HG03045 (cell line): Measurements from ENCODE around the gene AVPR2.

ENCODE experiments used
- ATAC-seq: cut with Tn5 transposase; IDR thresholded peaks from one replicate; pipeline ENCODE4 v1.9.1; 2021; ENCODE audit warnings: mild to moderate bottlenecking, moderate library complexity; ENCODE audit not compliant: unreplicated experiment

The AVPR2 gene

DNA sequence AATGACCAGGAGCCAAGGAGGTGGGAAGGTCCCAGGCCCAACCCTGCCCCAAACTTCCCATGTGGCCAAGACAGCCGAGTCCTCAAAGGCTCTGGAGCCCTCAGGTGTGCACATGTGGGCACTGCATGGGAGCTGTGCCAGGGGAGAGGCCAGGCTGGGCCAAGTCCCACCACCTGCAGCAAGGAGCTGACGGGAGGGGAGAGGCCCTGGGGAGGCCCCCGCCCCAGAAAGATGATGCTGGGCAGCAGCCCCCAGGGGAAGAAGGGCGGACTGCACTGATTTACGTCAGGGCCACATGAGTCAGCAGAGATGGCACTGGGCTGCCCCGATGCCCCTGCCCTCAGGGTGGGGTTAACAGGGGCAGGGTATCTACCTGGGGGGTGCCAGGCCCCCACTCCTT, 19.9 kb upstream of the AVPR2 start:
- no peak for ATAC-seq

GRCh38 chrX:153885208-153885787, 19.2 kb upstream of the AVPR2 start:
- ATAC-seq = no peak

DNA sequence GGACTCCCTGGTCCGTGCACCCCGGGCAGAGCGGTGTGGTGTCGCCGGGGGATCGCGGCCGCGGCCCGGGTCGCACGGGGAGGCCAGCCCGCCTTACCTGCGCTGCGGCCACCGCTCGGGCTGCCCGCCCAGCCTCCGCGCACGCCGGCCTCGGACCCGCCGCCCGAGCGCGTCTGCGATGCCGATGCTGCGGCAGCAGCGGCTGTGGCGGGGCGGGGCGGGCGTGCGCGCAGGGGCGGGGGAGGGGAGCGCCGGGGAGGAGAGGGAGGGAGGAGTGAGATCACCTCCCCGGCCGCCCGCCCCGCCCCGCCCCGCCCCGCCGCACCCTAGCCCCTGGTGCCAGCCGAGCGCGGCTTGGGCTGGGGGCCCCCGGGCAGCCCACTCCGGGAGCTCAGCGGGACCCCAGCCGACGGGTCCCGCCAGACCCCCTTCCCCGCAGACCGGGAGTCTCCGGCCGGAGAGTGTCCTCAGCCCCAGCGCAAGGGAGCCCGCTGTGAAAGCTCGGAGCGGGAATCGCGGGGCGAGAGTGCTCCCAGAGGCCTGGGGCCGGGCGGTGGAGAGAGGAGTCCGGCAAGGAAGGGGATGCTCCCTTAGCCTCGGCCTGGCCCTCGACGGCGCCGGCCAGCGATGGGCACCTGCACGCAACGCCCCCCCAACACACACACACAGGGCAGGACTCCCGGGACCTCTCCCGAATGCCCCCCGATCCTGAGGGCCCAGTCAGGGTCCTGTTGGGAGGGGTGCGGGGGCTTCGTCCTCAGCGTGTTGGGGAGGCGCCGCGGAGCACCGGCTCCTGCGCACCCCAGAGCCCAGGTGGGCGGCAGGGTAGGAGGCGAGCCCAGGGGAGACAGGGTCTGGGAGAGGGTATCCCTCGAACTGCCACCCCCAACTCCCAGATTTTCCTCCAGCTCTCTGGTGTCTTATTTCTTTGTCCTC, 18.2 kb upstream of the AVPR2 start, which contains the start of gene L1CAM:
L1CAM (minus strand) TSS at position 206 of the 936 bp plus-strand sequence. CDS start 10,337 bp downstream, outside the sequence.
- ATAC-seq = no peak

GRCh38 chrX:153886915-153887314, 17.6 kb upstream of the AVPR2 start:
- ATAC-seq = no peak

DNA sequence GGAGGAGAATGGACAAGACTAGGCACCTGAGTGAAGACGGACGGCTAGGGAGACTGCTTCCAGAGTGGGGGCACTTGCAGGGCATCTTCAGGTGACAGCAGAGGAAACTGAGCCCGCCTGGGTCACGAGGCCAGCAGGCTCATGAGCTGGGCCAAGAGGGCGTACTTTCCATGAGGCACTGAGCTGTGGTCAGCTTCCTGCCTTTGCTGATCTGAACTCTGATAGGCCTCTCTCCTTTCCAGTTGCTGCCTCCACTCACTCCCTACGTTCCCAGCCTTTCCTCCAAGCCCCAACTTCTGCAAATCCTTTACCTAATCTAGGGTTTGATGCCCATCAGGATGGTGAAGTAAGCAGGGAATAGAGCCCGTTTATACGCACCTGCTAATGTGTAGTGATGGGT, 17.1 kb upstream of the AVPR2 start:
- no peak for ATAC-seq

DNA sequence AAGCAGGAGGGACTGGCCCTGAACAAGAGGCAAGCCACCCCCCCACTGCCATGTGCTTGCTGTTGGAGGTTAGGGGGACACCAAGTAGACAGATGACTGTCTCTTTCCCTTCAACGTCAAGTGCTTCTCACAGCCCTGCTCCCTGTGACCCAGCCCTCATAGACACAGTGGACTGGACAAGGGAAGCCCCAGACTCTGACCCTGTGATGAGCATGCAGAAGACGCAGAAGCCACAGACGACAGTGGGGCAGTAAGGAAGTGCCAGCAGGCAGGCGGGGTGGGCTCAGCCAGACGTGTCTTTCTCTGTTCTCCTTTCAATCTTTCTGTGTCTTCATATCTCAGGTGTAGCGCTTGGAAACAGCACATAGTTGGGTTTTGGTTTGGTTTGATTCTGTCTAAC, 16.1 kb upstream of the AVPR2 start:
- ATAC-seq = no peak

DNA sequence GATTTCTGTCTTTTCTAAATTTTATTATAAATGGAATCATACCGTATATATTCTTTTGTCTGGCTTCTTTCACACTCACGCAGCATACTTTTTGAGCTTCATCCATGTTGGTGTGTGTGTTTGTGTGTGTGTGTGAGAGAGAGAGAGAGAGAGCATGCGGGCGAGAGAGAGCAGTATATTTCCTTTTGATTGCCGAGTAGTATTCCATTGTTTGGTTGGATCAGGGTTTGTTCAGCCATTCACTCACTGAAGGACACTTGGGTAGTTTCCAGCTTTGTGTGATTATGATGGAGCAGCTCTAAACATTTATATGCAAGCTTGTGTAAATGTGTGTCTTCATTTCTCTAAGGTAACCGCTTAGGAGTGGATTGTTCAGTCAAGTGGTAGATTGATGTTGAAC, 15.3 kb upstream of the AVPR2 start:
- no peak for ATAC-seq

GRCh38 chrX:153897899-153898298, 6.6 kb upstream of the AVPR2 start:
- no peak for ATAC-seq

GRCh38 chrX:153900831-153901752, 3.4 kb upstream of the AVPR2 start:
- peak; percentile 88 for ATAC-seq

DNA sequence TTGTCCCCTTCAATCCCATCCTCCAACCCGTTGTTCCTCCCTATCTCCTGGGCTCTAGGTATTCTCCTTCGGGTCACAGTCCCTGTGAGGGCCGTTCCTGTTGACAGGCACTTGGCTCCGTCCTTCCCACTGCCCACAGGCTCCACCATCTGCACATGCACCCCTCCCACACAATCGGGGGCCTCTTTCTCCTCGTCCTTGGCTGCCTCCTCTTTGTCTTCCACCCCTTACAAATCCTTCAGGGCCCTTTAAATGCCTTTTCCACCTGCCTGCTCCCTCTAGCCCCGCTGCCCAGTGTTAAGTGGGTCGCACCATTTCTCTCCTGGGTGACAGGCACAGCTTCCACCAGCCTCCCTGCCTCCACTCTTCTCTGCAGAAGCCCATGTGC, 2.7 kb upstream of the AVPR2 start:
- no peak for ATAC-seq

- ATAC-seq = no peak
Measured at GRCh38 chrX:153902385-153902784, 2.1 kb upstream of the AVPR2 start.

DNA sequence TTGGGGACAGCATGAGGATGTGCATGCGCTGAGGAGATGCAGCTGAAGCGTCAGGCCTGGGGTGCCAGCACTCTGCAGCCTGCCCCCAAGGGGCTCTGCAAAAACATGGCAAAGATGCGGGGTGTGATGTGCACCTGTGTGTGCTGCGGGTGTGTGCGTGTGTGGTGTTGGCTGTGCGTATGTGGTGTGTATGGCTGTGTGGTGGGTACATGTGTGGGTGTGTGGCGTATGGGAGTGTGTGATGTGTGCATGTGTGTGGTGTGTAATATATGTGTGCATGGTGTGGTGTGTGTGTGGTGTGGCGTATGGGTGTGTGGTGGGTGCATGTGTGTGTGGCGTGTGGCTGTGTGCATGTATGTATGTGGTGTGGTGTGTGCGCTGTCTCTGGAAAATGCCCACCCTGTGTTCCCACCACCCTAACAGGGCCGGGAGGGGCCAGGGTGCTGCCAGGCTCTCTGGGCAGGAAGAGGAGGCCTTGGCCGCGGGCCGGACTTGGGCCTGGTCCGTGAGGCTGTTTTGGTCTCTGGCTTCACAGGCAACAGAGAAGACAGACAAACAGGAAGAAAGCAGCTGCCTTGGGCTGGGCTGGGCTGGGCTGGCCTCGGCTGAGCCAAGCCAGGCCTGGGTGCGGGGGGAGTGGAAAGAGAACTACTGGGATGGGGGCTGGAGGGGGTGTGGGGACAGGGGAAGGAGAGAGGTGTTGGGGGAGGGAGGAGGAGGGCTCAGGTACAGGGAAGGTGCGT, 1.1 kb upstream of the AVPR2 start:
- no peak for ATAC-seq

GRCh38 chrX:153905481-153906095, 1.1 kb downstream of the AVPR2 start:
- no peak for ATAC-seq

- ATAC-seq = no peak
Measured at GRCh38 chrX:153906126-153906917, 1.8 kb downstream of the AVPR2 start.

DNA sequence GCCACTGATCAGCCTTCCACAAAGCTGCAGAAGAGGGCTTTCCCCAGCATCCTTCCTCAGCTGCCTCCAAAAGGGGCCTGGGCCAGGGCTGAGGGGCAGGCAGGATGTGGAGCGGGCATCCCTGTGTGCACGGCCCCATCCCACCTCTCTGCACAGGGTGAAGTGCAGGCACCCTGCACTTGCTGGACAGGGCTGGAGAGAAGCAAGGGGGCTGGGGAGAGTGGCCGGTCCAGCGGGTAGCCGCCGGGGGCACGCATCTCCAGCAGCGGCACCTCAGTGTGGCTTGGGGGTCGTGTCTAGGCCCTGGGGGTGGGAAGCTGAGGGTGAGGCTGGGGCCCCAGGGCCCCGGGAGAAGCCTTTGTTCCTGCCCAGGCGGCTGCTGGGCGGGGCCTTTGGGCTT, 3.0 kb downstream of the AVPR2 start:
- no peak for ATAC-seq

DNA sequence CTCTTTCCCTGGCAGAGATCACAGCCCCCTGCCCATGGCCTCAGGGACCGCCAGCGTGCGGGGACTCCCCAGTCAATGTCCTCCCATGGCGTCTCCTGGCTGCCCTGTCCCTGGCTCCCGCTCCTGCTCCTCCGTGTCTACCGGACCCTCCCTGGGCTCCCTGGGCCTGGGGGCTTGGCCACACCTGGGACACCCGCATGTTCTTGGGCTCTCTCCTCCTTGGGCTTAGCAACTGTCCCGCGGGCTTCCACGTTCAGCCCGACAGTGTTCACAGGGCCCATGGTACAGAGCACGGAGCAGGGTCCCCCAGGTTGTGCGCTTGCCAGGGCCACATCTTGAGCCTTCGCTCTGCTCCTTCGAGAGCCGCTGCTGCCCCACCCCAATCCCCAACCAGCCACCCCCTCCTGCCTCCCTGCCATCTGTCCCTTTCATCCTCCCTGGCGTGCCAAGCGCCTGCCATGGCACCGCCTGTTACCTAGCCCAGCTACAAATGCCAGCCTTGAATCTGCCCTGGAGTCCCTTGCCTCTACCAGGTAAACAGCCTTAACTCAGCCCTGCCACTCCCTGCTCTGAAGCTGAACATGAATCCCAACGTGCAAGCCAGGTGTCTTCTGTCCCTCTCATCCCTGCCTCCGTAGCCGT, 3.9 kb downstream of the AVPR2 start:
- ATAC-seq = no peak

DNA sequence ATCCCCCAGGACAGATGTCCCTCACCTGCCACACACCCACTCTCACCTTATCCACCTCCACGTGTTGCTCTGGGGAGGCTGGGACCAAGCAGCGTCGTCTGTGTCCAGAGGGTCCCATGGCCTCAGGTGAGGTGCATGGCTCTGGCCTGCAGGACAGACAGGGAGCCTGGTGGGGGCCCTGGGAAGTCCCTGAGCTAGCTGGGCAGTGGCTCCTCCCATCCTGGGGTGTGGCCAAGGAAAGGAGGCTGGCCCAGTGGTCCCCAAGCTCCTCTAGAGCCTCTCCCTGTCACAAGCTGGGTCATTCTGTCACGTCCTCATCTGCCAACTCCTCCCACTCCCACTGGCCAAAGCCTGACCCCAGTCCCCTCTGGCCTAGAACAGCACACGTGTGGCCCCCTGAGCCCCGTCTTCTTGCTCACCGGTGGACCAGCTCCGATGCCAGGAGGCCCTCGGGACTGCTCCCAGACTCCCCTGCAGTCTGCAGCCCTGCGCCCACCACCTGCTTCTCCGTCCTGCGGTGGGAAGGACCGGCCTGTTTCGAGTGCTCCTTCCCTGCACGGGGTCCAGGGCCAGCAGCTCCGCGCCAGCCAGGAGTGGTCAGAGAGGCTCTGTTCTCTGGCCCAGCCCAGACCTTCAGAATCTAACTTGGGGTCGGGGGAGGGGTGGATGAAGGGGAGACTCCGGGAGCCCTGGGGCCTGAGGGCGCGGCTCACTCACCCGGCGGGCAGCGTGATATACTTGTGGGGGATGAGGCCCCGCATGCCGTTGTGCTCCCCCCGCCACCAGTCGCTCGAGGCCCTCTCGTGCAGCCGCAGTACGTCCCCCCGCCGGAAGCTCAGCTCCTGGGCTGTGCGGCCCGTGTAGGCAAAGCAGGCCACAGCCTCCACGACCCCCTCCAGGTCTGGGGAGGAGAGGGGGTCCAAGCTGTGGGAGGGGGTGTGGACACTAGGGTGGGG, 4.8 kb downstream of the AVPR2 start:
- ATAC-seq = no peak

DNA sequence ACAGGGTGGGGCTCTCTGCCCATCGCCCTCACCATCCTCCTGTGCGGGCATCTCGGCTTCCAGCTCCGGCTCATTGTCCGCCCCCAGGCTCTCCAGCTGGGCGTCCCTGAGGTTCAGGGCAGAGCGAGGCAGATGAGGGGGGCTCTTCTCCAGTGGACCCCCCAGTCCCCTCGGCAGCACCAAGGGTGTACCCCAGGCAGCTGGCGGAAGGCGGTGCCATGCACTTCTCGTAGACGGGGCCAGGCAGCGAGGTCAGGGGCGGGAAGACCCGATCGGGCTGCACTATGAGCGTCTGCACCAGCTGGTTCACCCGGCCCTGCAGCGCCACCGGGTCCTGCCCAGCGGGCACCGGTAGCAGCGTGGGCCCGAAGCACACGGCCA, 5.5 kb downstream of the AVPR2 start:
- no peak for ATAC-seq
